Activated T-helper 9 cell treated with anti-CD3 and anti-CD28 coated beads, Interleukin-2, amount 50 U/mL, for 16 hours (primary cell): ENCODE measurements around the gene RAB22A.
A peak's percentile ranks its signal among the peaks of the same experiment; 100 is the strongest.

Experiments
- DNase-seq: peaks from one replicate; pipeline ENCODE4 v3.0.0-alpha.2; 2020; ENCODE audit warnings: low read depth

The RAB22A gene

GRCh38 chr20:58303547-58303946 lies 6.0 kb upstream of the RAB22A start:
- no peak for DNase-seq

- DNase-seq, result no peak
These were observed 4.5 kb upstream of the RAB22A start for GRCh38 chr20:58305061-58305460.

- DNase-seq, result peak; percentile 55
These were observed 2.9 kb upstream of the RAB22A start for GRCh38 chr20:58306421-58307261.

DNA sequence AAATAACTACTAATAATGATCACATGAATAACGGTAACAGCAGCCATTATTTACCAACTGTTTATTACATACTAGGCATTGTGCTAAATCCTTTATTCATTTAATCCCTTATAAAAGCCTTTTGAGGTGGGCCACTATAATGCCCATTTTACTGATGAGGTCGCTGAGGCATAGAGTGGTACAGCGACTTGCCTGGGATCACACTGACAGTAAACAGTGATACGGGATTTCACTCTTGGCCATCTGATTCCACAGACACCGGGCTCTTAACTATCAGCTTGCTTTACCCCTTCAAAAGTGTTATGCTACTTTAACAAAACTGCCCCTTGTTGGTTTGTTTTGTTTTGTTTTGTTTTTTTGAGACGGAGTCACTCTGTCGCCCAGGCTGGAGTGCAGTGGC lies 2.2 kb upstream of the RAB22A start:
- no peak for DNase-seq

DNA sequence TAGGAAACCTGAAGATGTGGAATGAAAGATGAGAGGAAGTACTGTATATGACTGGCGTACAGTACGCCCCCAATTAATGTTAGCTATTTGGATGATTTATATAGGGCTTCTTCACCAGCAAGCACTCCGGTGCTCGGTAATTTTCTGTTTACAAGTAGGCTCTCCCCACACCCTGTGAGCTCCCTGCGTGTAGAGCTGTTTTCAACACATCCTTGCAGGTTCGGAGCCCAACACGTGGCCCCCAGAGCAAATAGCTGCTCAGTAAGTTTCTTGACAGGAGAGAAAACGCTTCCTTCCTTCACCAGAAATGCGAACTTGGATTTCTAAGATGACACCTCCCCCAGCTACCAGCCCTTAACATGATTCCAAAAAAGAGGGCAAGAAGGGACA lies 1.2 kb upstream of the RAB22A start:
- DNase-seq, result no peak

- DNase-seq, result no peak
These were observed 611 bp upstream of the RAB22A start for GRCh38 chr20:58308680-58309527.

DNA sequence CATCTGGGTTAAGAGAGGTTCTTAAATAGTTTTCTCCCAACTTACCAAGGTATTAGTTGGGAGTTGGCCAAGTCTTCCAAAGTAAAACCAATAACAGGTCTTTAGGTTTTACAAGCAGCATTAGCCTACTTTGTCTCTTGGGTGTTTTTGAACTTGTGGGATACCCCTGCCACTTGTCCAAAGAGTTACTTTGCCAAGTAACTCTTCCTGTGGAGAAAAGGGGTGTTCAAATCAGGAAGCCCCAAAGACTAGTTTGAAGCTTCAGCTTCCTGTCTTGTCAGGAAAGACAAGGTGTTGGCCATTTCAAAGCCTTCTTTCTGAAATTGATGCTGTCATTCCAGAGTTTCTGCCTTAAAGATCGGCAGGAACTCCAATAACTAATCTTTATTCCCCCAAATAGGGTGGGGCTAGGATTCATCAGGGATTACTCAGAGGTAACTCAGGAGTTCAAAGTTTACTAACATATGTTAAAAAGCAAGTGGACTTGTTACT lies 822 bp downstream of the RAB22A start:
- no peak for DNase-seq

GRCh38 chr20:58312836-58313235 lies 3.3 kb downstream of the RAB22A start:
- DNase-seq, result no peak

DNA sequence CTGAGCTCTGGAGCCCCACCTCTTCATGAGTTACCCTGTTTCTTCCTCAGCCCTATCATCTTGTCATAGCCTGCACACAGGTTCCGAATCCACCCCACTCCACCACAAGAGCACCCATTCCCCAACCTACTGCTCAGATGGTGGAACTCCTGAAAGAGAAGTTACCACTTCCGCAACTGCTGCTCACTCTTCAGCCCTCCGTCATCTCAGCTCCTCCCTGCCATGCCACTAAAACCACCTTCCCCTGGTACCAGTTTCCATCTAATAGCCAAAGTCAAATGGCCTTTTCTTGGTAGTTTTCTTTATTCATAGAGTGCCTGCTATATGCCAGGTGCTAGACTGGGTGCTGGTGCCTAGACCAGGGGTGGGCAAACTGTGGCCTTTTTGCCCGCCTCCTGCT lies 3.9 kb downstream of the RAB22A start:
- DNase-seq, result no peak

GRCh38 chr20:58321205-58321604 lies 11.7 kb downstream of the RAB22A start:
- DNase-seq, result no peak

- no peak for DNase-seq
These were observed 12.6 kb downstream of the RAB22A start for GRCh38 chr20:58322083-58322482.

DNA sequence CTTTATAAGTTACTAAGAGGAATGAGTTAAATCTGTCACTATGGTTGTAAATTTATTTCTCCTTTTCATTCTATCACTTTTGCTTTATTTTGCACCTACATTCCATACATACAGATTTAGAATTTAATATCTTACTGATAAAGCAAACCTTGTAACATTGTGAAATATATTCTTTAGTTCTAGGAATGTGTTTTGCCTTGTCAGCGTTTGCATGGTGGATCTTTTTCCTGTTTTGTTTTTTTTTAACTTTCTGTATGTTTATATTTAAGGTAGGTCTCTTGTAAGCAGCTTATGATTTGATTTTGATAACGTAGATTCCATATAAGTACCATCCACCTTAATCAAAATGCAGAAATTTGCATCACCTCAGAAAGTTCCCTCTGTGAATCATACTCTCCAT lies 16.4 kb downstream of the RAB22A start:
- no peak for DNase-seq

- no peak for DNase-seq
These were observed 17.7 kb downstream of the RAB22A start for GRCh38 chr20:58327211-58327610.

DNA sequence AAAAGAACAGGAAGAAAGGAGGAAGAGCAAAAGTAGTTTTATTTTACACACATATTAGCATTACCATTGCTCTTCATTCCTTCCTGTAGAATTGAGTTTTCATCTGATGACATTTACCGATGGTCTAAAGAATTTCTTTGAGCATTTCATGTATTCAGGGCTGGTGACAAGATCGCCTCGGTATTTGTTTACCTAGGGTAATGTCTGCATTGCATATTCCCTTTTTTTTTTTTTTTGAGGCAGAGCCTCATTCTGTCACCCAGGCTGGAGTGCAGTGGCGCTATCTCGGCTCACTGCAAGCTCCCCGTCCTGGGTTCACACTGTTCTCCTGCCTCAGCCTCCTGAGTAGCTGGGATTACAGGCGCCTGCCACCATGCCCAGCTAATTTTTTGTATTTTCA lies 19.3 kb downstream of the RAB22A start:
- DNase-seq, result no peak

- DNase-seq, result no peak
These were observed 20.2 kb downstream of the RAB22A start for GRCh38 chr20:58329711-58330110.

DNA sequence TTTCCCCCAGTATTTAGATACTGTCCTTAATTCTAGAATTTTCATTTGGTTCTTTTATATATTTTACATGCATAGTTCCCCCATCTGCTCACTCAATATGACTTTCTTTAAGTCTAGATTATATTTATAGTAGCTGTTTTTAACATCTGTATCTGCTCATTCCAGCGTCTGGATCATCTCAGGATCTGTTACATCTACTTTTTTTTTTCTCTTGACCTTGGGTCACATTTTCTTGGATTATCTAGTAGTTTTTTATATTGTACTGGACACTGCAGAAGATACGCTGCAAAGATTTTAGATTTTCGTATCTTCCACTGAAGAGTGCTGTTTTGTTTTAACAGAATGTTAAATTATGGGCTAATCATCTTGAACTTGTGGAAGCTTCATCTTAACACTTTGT lies 20.7 kb downstream of the RAB22A start:
- DNase-seq, result no peak

- DNase-seq, result no peak
These were observed 21.2 kb downstream of the RAB22A start for GRCh38 chr20:58330687-58331086.

DNA sequence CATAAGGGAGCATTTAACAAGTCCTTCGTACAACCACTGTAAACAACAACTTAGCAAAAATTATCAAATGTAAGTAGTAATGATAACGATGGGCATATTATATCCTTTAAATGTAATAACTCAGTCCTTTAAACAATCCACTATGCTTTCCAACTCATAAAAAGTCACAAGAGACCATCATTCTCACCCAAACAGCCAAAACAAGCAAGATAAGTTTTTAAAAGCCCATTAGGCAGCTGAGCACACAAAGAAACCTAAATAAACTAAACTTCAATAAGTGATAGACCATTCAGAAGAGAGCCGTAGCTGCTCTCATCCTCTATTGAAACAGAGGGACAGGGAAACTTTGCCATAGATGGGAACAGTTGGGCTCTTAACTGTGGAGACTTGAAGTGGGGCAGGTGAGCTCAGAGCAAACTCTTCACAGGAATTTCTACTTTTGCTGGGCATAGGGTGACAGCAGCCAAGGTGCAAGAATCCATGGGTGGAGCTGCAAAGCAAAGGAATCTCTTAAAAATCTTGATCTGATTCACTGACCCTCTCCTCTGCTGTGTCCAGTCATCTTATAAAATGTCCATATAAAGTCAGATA lies 22.5 kb downstream of the RAB22A start:
- DNase-seq, result no peak

GRCh38 chr20:58339741-58340140 lies 30.2 kb downstream of the RAB22A start:
- DNase-seq, result no peak

DNA sequence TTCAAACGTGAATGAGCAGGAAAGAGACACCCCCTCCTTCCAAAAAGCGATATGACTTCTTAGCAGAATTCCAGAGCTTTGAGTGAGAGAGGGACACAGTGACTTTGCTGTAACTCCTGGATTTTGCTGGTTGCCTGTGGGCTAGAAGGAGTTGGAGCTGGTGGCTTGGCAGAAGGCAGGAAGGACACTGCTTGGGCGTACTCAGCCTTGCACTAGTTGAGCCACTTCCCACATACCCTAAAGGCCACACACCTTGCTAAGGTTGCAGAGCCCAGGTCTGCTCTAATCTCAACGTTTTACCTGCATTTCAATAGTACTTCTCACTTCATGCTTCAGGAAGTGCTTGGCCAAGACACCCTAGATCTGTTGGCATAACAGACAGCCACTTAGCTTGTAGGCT lies 30.6 kb downstream of the RAB22A start:
- DNase-seq, result no peak

DNA sequence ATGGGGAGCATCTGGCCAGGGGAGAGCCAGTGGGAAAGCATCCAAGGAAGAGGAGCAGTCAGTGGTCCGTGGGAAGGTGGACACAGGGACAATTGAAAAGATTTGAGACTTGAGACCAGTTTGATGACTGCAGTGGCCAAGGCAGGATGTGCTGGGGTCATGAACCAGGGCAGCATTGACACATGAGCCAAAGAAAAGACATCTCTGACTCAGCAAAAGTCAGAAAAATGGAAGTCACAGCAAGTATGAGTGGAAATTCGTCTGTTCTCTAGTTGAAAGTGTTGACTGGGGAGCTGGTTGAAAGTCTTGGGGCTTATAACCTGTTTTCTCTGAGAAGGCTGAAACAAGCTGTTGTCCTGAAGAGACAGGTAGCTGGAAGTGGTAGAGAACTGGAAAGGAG lies 31.3 kb downstream of the RAB22A start:
- DNase-seq, result no peak

GRCh38 chr20:58342104-58342945 lies 32.8 kb downstream of the RAB22A start:
- DNase-seq, result no peak
